AG10803 (cell line): Measurements from ENCODE around the gene MAN1B1.

ENCODE experiments used
- DNase-seq: peaks from one replicate; pipeline ENCODE4 v3.0.0; 2010; ENCODE audit warnings: low read depth
- H3K4me3 ChIP-seq: 2 replicates; pipeline ENCODE4 v1.5.1; 2011; ENCODE audit warnings: mild to moderate bottlenecking, low read length, control low read depth
- CTCF ChIP-seq: conservative IDR thresholded peaks from 2 replicates; pipeline ENCODE4 v1.5.1; 2011; ENCODE audit warnings: mild to moderate bottlenecking, low read length, control low read depth, inconsistent platforms

Gene MAN1B1

GRCh38 chr9:137147793-137148160, 61.0 kb downstream of the MAN1B1 start:
- no peak for DNase-seq
- no peak overlapping the region for H3K4me3 ChIP-seq
- TF ChIP-seq CTCF: no peak

- DNase-seq: no peak
- no peak for TF ChIP-seq CTCF
- no peak overlapping the region for H3K4me3 ChIP-seq
Observed at GRCh38 chr9:137148242-137148641, 61.5 kb downstream of the MAN1B1 start.

- DNase-seq: no peak
- H3K4me3 ChIP-seq: no peak overlapping the region
- no peak for TF ChIP-seq CTCF
Observed at GRCh38 chr9:137148661-137149060, 61.9 kb downstream of the MAN1B1 start.

- no peak overlapping the region for H3K4me3 ChIP-seq
- no peak for DNase-seq
- no peak for TF ChIP-seq CTCF
Observed at GRCh38 chr9:137149363-137149762, 62.6 kb downstream of the MAN1B1 start.

- no peak overlapping the region for H3K4me3 ChIP-seq
- no peak for DNase-seq
- no peak for TF ChIP-seq CTCF
Observed at GRCh38 chr9:137149942-137150616, 63.3 kb downstream of the MAN1B1 start.

GRCh38 chr9:137150617-137151457, 64.1 kb downstream of the MAN1B1 start:
- no peak overlapping the region for H3K4me3 ChIP-seq
- DNase-seq: no peak
- TF ChIP-seq CTCF: no peak
